ENCODE data around the gene ATP6V0E1.

DNA sequence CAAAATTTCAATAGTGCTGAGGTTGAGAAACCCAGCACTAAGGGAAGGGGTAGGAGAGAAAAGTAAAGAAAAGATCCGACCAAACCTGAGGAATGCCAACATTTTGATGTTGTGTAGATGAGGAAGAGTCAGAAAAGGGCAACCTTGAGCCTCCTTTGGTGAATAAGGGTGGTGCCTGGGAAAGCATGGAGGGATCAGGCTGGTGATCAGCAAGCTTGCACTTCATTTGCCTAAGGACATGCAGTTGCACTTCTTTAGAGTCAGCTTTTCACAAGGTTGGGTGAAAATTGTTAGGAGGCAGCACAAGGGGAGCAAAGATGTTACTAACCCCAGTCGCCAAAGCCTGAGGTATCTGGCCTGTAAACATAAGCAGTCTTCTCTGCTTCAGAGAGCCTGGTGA, 20.4 kb downstream of the ATP6V0E1 start:
- TF ChIP-seq, protein P1, sequence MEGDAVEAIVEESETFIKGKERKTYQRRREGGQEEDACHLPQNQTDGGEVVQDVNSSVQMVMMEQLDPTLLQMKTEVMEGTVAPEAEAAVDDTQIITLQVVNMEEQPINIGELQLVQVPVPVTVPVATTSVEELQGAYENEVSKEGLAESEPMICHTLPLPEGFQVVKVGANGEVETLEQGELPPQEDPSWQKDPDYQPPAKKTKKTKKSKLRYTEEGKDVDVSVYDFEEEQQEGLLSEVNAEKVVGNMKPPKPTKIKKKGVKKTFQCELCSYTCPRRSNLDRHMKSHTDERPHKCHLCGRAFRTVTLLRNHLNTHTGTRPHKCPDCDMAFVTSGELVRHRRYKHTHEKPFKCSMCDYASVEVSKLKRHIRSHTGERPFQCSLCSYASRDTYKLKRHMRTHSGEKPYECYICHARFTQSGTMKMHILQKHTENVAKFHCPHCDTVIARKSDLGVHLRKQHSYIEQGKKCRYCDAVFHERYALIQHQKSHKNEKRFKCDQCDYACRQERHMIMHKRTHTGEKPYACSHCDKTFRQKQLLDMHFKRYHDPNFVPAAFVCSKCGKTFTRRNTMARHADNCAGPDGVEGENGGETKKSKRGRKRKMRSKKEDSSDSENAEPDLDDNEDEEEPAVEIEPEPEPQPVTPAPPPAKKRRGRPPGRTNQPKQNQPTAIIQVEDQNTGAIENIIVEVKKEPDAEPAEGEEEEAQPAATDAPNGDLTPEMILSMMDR (IDR thresholded peaks at IDR 0.05; ENCODE audit: low read depth, low read length): no peak
- TF ChIP-seq EZH2phosphoT487 (IDR thresholded peaks at IDR 0.05; ENCODE audit: low read depth): no peak

Data from OCI-LY3 (cell line).